ENCODE results near the gene SCN5A.

SCN5A gene

GRCh38 chr3:38598791-38599190 is 50.7 kb downstream of the SCN5A start:
- no peak for DNase-seq

DNA sequence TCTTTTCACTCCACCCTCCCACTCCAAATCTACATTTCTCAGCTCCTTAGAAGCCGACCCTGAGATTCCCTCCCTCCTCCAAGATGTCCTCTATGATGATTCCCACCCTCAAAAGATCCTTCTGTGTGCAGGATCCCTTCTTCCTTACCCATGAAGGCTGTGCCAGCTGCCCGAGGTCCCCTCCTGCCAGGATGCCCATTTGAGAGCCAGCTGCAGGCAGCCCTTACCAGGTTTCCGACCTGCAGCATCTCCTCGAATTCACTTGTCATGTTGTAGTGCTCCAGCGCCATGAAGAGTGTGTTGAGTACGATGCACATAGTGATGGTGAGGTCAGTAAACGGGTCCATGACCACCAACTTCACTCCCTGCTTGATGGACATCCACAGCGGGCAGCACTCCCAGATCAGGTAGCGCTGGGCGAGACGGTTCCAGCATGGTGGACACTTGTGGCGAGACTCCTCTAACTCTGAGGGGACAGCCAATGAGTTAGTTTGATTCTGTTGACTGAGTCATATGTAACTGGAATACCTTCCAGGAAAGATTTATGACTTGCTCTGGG is 51.9 kb downstream of the SCN5A start:
- no peak for DNase-seq

GRCh38 chr3:38595393-38595792 is 54.1 kb downstream of the SCN5A start:
- no peak for DNase-seq

DNA sequence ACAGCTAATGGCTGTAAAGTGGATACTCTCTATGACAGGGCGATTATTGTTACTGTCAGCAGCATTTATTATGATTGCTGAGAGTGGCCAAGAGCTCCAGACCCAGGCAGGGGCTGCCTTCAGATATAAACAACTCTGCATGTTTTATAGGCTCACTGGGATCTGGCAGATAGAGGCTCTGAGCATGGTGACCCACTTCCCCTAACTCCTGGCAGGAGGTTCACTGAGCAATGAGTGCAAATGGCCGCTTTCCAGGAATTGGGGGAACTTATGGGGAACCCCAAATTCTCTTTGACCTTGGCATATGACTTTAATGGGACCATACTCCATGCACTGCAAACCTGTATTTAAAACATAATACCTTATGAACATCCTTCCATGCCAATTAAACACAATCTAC is 59.0 kb downstream of the SCN5A start:
- DNase-seq: no peak

DNA sequence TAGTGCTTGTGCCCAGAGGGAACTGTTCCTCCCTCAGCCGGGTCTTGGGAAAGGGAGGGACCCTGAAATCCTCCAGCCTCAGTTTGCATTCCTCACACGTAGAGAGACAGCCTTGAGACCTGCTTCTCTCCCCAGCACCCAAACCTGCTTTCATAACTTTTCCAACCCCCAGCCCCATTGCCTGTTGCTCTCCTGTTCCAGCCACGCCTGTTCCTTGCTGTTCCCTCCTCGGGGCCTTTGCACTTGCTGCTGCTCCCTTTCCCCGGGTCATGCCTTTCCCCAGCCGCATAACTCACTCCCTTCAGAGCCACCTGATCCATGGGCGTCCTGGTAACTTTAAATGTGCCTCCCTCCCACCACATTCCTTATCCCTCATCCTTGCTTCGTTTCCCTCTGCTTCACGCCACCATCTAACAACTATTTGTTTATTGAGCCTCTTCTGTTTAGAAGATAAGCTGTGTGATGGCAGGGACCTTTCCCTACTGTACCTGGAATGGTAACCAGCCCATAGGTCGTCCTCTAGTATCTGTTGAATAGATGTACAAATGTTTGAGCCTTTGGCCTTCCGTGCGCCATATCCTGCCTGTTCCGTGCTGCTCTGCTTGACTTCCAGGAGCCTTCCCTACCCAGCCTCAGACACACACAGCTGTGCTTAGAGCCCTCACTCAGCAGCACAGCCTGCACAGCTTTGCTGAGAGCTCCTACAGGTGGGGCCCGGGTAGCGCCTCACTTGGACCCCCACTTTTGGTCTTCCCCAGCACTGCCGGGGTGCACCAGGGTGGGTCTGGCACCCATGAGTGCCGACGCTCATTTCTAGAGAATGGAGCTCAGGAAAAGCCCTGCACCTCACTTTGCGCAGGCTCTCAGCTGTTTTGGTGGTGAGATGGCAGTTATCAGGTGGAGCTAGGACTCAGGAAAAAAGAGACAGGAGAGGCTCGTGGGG is 60.2 kb downstream of the SCN5A start:
- DNase-seq: no peak

DNA sequence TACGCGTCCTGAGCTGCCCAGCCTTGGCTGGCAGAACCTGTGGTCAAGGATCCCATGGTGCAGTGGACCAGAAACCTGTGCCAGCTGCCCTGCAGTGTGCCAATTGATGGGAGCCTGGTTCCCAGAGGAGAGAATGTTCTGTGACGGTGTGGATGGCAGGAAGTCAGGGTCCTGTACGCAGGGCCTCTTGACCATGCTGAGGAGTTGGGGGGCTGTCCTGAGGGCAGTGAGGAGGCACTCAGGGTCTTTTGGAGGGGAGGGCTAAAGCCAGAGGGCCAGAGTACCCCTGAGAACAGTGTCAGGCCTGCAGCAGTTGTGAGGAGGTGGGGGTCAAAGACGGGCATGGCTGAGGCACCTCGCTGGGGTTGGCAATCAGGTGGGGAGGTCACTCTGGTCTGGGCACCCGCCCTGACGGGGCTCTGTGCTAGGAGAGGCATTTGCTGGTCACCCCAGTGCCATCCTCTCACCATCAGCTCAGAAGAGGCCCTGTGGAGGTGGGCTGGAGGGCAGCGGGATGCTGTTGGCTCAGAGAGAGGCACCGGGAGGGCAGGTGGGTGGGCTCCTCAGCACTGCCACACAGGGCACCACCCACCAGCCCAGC is 61.0 kb downstream of the SCN5A start:
- DNase-seq: no peak

- no peak for DNase-seq
These were observed 61.8 kb downstream of the SCN5A start for GRCh38 chr3:38587548-38588131.

GRCh38 chr3:38586546-38587520 is 62.7 kb downstream of the SCN5A start:
- no peak for DNase-seq

DNA sequence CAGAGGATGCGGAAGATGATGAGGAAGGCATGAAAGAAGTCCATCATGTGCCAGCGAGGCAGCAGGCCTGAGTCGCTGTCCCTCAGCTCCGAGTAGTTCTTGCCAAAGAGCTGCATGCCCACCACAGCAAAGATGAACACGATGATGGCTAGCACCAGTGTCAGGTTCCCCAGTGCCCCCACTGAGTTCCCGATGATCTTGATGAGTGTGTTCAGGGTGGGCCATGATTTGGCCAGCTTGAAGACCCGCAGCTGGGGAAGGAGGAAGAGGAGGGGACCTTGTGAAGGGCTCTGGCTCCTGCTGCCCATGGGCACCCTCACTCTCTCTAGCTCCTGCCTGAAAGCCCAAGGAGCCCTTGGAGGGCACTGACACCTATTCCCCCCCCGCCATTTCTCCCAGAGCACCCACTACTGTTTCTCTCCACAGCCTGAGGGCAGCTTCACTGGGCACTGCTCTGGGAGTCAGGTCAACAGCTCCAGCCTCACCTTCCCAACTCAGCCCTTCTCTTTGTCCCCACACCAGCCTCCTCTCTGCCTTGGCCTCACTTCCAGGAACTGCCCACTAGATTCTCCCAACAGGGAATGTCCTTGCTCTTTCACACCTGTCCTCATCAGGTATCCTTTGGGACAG is 63.6 kb downstream of the SCN5A start:
- no peak for DNase-seq

DNA sequence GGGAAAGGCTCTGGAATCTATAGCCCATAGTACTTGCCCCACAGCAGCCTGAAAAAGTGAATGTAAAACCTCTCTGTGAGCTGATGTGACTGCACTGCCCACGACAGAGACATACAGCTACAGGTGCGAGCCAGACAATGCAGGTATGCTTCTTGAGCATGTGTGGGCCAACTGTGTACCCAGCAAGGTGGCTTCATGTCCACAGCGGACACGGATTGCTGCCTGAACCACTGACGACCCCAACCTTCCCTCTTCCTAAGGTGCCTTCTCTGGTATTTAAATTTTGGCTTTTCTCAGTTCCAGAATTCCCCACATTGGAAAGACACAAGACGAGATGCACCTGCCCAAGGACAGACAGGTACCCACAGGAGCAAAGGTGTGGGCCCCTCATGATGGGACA is 65.8 kb downstream of the SCN5A start:
- DNase-seq: no peak

- no peak for DNase-seq
These were observed 66.4 kb downstream of the SCN5A start for GRCh38 chr3:38582941-38583645.

DNA sequence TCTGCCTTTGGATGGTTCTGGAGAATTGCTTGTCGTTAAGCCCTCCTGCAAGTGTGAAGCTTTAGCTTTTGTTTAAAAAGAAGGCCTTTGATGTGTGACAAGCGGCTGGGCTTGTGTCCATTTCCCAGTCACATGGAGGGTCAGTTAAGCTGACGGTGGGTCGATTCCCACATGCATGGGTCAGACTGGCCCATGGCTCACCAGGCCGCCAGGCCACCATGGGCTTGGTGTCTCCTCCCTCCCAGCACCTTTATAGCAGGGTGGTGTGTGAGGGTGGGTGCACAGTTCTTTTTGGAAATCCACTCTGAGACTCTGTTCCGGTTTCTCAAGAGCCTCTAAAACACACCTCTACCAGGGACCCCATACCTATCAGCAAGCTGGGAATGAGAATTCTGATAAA is 67.2 kb downstream of the SCN5A start:
- no peak for DNase-seq

DNA sequence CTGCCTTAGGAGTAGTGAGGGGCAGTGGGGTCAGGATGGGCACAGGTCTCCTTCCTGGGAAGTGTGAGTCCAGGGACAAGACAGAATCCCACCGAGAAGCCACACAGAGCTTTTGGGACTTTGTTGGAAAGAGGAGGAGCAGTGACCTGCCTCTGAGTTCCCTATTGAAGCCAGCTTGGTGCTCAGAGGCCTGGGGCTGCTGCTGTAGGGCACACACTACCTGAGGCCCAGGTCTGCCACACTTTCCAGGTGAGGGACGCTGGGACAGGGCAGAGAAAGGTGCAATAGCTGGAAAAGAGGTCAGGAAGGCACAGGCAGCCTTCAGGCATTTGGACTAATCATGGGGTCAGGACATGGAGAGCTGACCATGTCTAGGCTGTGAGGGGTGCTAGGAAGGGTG is 67.7 kb downstream of the SCN5A start:
- no peak for DNase-seq

DNA sequence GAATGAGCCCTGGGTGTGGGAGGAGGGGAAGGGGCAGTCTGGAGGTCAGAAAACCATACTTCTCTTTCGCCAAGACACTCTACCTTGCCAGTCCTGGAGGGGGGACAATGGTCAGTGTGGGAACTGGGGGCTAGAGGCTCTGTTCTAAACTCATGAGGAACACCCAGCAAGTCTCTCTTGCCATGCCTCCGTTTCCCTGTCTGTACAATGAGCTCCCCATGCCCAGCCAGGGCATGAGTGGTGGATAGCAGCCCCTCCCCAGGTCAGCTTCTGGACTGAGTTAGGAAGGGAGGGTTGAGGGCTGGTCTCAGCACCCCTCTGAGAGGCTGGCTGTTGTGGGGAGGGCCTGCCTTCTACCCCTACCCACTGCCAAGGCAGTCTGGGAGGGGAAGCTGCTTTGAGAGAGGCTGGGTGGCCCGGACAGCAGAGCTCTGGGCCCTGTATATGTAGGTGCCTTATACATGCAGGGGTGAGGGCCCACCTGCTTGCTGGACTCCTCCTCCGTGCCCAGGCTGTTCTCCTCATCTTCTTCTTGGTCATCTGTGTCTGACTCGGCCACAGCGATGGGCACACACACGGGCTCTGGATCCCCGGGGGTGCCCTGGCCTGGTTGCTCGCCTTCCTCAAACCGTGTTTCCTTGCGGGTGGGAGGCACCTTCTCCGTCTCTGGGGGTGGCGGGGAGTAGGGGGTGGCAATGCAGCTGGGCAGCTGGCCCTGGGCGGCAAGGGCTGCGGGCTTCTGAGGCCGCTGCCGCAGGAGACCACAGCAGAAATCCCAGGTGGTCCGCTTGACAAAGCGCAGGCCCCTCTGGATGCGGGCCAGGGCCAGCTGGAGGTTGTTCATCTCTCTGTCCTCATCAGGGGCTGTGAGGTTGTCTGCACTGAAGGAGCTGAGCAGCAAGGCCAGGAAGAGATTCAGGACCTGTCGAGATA is 68.8 kb downstream of the SCN5A start:
- no peak for DNase-seq

- no peak for DNase-seq
These were observed 69.7 kb downstream of the SCN5A start for GRCh38 chr3:38579551-38580449.

DNA sequence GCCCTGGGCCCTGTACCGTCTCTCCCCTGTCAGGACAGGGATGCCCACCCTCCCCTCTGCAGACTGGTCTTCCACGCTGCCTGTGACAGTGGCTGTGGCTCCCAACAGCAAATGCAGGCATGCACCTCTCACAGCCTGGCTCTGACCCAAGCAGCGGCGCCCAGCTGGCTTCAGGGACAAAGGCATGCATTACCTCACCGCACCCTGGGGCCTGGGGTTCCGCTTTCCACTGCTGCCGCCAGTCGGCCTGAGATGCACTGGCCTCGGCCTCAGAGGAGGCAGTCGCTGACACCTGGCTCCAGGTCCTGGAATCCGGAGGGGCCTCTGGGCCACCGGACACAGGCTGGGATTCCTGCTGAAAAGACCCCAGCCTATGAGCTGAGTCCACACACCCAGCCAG is 70.3 kb downstream of the SCN5A start:
- DNase-seq: no peak

DNA sequence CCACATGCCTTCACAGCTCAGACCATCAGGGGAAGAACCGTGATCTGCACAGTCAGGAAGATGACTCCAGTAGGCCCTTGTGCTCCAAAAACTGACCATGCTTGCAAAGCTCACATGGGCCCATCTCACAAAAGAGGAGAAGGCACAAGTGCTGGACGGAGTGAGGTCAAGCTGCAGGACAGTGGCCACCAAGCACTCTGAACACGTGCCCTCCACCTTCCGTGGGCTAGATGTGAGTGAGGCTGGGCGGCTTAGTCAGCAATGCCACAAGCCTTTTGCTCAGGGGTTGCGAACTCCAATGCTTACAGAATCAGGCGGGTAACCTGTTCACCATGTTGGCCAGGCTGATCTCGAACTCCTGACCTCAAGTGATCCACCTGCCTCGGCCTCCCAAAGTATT is 70.9 kb downstream of the SCN5A start:
- no peak for DNase-seq

GRCh38 chr3:38578081-38578475 is 71.4 kb downstream of the SCN5A start:
- DNase-seq: no peak

Measured in stimulated activated CD4-positive, alpha-beta T cell treated with anti-CD3 and anti-CD28 coated beads, Interleukin-4, amount 100 ng/mL, for 4 hours (primary cell).